ENCODE measurements around the gene NOL3.

NOL3 gene

GRCh38 chr16:67167588-67167987, 2.8 kb upstream of the NOL3 start:
- ATAC-seq (replicated peaks; ENCODE audit: extremely low read depth, poor library complexity, severe bottlenecking) (no peak), DNase-seq (ENCODE audit: low spot score in 2 of 2) (no peak)
- no peak overlapping the region for H3K27ac Mint-ChIP-seq (ENCODE audit: low read depth)
- H3K4me1 Mint-ChIP-seq = peaks cover 20% of the 10 kb centered on the region
- peaks cover 68% of the 10 kb centered on the region for H3K27me3 Mint-ChIP-seq
- H3K36me3 Mint-ChIP-seq (ENCODE audit: insufficient read depth) = peaks cover 11% of the 10 kb centered on the region
- no peak overlapping the region for H3K4me3 Mint-ChIP-seq
- no peaks in the 10 kb centered on the region for H3K9me3 Mint-ChIP-seq

GRCh38 chr16:67169011-67169451, 1.3 kb upstream of the NOL3 start:
- Mint-ChIP-seq H3K4me1 (peaks cover 31% of the 10 kb centered on the region), H3K27ac (ENCODE audit: low read depth) (no peak overlapping the region), H3K4me3 (no peak overlapping the region), H3K9me3 (no peaks in the 10 kb centered on the region), H3K27me3 (peaks cover 66% of the 10 kb centered on the region), H3K36me3 (ENCODE audit: insufficient read depth) (peaks cover 16% of the 10 kb centered on the region)
- ATAC-seq (replicated peaks; ENCODE audit: extremely low read depth, poor library complexity, severe bottlenecking) (no peak), DNase-seq (ENCODE audit: low spot score in 2 of 2) (no peak)

- no peak overlapping the region for H3K27ac Mint-ChIP-seq (ENCODE audit: low read depth)
- peaks cover 17% of the 10 kb centered on the region for H3K36me3 Mint-ChIP-seq (ENCODE audit: insufficient read depth)
- no peaks in the 10 kb centered on the region for H3K9me3 Mint-ChIP-seq
- peaks cover 32% of the 10 kb centered on the region for H3K4me1 Mint-ChIP-seq
- ATAC-seq (replicated peaks; ENCODE audit: extremely low read depth, poor library complexity, severe bottlenecking) (no peak), DNase-seq (ENCODE audit: low spot score in 2 of 2) (no peak)
- peaks cover 64% of the 10 kb centered on the region for H3K27me3 Mint-ChIP-seq
- peak overlapping the region; percentile 69 for H3K4me3 Mint-ChIP-seq
Observed at GRCh38 chr16:67169642-67170167, 633 bp upstream of the NOL3 start.

- Mint-ChIP-seq H3K27me3 (peaks cover 53% of the 10 kb centered on the region), H3K27ac (ENCODE audit: low read depth) (peak overlapping the region; percentile 39), H3K9me3 (no peaks in the 10 kb centered on the region), H3K36me3 (ENCODE audit: insufficient read depth) (peaks cover 12% of the 10 kb centered on the region), H3K4me3 (peak overlapping the region; percentile 48), H3K4me1 (peaks cover 32% of the 10 kb centered on the region)
- DNase-seq (ENCODE audit: low spot score in 2 of 2) (no peak), ATAC-seq (replicated peaks; ENCODE audit: extremely low read depth, poor library complexity, severe bottlenecking) (no peak)
Observed at GRCh38 chr16:67170949-67171649, 761 bp downstream of the NOL3 start.

- peak overlapping the region; percentile 75 for H3K27ac Mint-ChIP-seq (ENCODE audit: low read depth)
- no peaks in the 10 kb centered on the region for H3K9me3 Mint-ChIP-seq
- ATAC-seq (replicated peaks; ENCODE audit: extremely low read depth, poor library complexity, severe bottlenecking) (no peak), DNase-seq (ENCODE audit: low spot score in 2 of 2) (no peak)
- H3K4me3 Mint-ChIP-seq = peak overlapping the region; percentile 84
- H3K36me3 Mint-ChIP-seq (ENCODE audit: insufficient read depth) = peaks cover 13% of the 10 kb centered on the region
- H3K4me1 Mint-ChIP-seq = peaks cover 45% of the 10 kb centered on the region
- H3K27me3 Mint-ChIP-seq = peaks cover 32% of the 10 kb centered on the region
Observed at GRCh38 chr16:67173323-67173722, 3.0 kb downstream of the NOL3 start.

GRCh38 chr16:67173808-67174705, 3.7 kb downstream of the NOL3 start:
- peak; percentile 78 for ATAC-seq (replicated peaks; ENCODE audit: extremely low read depth, poor library complexity, severe bottlenecking)
- DNase-seq (ENCODE audit: low spot score in 2 of 2) = peak in 1 of 2 donors; percentile 40
- peaks cover 13% of the 10 kb centered on the region for H3K36me3 Mint-ChIP-seq (ENCODE audit: insufficient read depth)
- peak overlapping the region; percentile 84 for H3K4me3 Mint-ChIP-seq
- H3K4me1 Mint-ChIP-seq = peaks cover 52% of the 10 kb centered on the region
- H3K27me3 Mint-ChIP-seq = peaks cover 25% of the 10 kb centered on the region
- no peaks in the 10 kb centered on the region for H3K9me3 Mint-ChIP-seq
- H3K27ac Mint-ChIP-seq (ENCODE audit: low read depth) = peak overlapping the region; percentile 75

- Mint-ChIP-seq H3K27ac (ENCODE audit: low read depth) (no peak overlapping the region), H3K27me3 (peaks cover 18% of the 10 kb centered on the region), H3K4me3 (peak overlapping the region; percentile 84), H3K9me3 (no peaks in the 10 kb centered on the region), H3K4me1 (peaks cover 50% of the 10 kb centered on the region), H3K36me3 (ENCODE audit: insufficient read depth) (peaks cover 13% of the 10 kb centered on the region)
- DNase-seq (ENCODE audit: low spot score in 2 of 2) (no peak), ATAC-seq (replicated peaks; ENCODE audit: extremely low read depth, poor library complexity, severe bottlenecking) (no peak)
Observed at GRCh38 chr16:67174706-67175231, 4.4 kb downstream of the NOL3 start.

- ATAC-seq (replicated peaks; ENCODE audit: extremely low read depth, poor library complexity, severe bottlenecking) (no peak), DNase-seq (ENCODE audit: low spot score in 2 of 2) (no peak)
- Mint-ChIP-seq H3K27me3 (peaks cover 3% of the 10 kb centered on the region), H3K9me3 (no peaks in the 10 kb centered on the region), H3K4me1 (peaks cover 36% of the 10 kb centered on the region), H3K4me3 (no peak overlapping the region), H3K36me3 (ENCODE audit: insufficient read depth) (peaks cover 10% of the 10 kb centered on the region), H3K27ac (ENCODE audit: low read depth) (no peak overlapping the region)
Observed at GRCh38 chr16:67176662-67177061, 6.3 kb downstream of the NOL3 start.

GRCh38 chr16:67177743-67178699, 7.7 kb downstream of the NOL3 start:
- H3K4me1 Mint-ChIP-seq = peaks cover 32% of the 10 kb centered on the region
- ATAC-seq (replicated peaks; ENCODE audit: extremely low read depth, poor library complexity, severe bottlenecking) (peak; percentile 64), DNase-seq (ENCODE audit: low spot score in 2 of 2) (no peak)
- no peaks in the 10 kb centered on the region for H3K9me3 Mint-ChIP-seq
- H3K36me3 Mint-ChIP-seq (ENCODE audit: insufficient read depth) = peaks cover 6% of the 10 kb centered on the region
- no peaks in the 10 kb centered on the region for H3K27me3 Mint-ChIP-seq
- H3K27ac Mint-ChIP-seq (ENCODE audit: low read depth) = no peak overlapping the region
- peak overlapping the region; percentile 69 for H3K4me3 Mint-ChIP-seq

GRCh38 chr16:67179421-67180080, 9.2 kb downstream of the NOL3 start:
- Mint-ChIP-seq H3K4me3 (no peak overlapping the region), H3K4me1 (peaks cover 20% of the 10 kb centered on the region), H3K36me3 (ENCODE audit: insufficient read depth) (peaks cover 1% of the 10 kb centered on the region), H3K27ac (ENCODE audit: low read depth) (no peak overlapping the region), H3K9me3 (no peaks in the 10 kb centered on the region), H3K27me3 (no peaks in the 10 kb centered on the region)
- ATAC-seq (replicated peaks; ENCODE audit: extremely low read depth, poor library complexity, severe bottlenecking) (no peak), DNase-seq (ENCODE audit: low spot score in 2 of 2) (no peak)

GRCh38 chr16:67180166-67180565, 9.8 kb downstream of the NOL3 start:
- Mint-ChIP-seq H3K27ac (ENCODE audit: low read depth) (no peak overlapping the region), H3K9me3 (no peaks in the 10 kb centered on the region), H3K27me3 (no peaks in the 10 kb centered on the region), H3K4me3 (no peak overlapping the region), H3K36me3 (ENCODE audit: insufficient read depth) (peaks cover 2% of the 10 kb centered on the region), H3K4me1 (peaks cover 27% of the 10 kb centered on the region)
- DNase-seq (ENCODE audit: low spot score in 2 of 2) (no peak), ATAC-seq (replicated peaks; ENCODE audit: extremely low read depth, poor library complexity, severe bottlenecking) (no peak)
